ENCODE data around the gene PTP4A1. TPM values are rescaled to one million over a fixed set of nuclear protein-coding genes. Genes with fewer than 3 reads are reported as not detected.

Gene PTP4A1
- total RNA-seq, 1 experiment from 2014 or later = 71.0 TPM

DNA sequence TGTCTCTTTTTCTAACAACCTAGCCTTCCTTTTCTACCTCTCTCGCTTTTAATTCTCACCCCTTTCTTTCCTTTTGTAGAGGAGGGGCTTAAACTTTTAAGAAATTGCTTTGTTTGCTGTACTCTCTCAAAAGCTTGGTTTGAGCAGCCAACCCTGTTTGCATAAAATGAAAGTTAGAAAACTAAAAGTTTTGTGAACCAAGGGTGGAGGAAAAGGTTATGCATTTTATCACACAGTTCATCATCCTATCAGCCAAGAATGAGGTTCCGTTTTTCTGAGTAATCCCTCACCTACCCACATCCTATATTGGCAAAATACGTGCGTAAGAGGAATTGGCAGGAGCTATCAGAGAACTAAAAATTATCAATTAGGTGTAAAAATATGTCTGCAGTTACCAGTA lies 42.8 kb upstream of the PTP4A1 start:
- CTCF ChIA-PET = no interaction called here
- no peaks in the 10 kb centered on the region for H3K4me1 ChIP-seq (ENCODE audit: control insufficient read depth, insufficient read depth, low read length)
- intact Hi-C loops (cut with micrococcal nuclease; ENCODE audit: unreplicated experiment) = no loop called here
- no peak overlapping the region for H3K4me3 ChIP-seq (ENCODE audit: low read depth in 2 of 2, low read length in 2 of 2)
- no peaks in the 10 kb centered on the region for H3K27me3 ChIP-seq (ENCODE audit: control insufficient read depth, insufficient read depth, low read length)
- H3K36me3 ChIP-seq (ENCODE audit: control insufficient read depth, insufficient read depth, low read length) = no peaks in the 10 kb centered on the region
- TF ChIP-seq SIN3A (IDR thresholded peaks at IDR 0.05; ENCODE audit: borderline replicate concordance, insufficient read depth, low read depth, low read length) = no peak
- TF ChIP-seq POLR2AphosphoS5 (IDR thresholded peaks at IDR 0.05; ENCODE audit: low read depth, low read length) = no peak
- TF ChIP-seq, protein P1, sequence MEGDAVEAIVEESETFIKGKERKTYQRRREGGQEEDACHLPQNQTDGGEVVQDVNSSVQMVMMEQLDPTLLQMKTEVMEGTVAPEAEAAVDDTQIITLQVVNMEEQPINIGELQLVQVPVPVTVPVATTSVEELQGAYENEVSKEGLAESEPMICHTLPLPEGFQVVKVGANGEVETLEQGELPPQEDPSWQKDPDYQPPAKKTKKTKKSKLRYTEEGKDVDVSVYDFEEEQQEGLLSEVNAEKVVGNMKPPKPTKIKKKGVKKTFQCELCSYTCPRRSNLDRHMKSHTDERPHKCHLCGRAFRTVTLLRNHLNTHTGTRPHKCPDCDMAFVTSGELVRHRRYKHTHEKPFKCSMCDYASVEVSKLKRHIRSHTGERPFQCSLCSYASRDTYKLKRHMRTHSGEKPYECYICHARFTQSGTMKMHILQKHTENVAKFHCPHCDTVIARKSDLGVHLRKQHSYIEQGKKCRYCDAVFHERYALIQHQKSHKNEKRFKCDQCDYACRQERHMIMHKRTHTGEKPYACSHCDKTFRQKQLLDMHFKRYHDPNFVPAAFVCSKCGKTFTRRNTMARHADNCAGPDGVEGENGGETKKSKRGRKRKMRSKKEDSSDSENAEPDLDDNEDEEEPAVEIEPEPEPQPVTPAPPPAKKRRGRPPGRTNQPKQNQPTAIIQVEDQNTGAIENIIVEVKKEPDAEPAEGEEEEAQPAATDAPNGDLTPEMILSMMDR (IDR thresholded peaks at IDR 0.05) = no peak
- TF ChIP-seq, protein P2, sequence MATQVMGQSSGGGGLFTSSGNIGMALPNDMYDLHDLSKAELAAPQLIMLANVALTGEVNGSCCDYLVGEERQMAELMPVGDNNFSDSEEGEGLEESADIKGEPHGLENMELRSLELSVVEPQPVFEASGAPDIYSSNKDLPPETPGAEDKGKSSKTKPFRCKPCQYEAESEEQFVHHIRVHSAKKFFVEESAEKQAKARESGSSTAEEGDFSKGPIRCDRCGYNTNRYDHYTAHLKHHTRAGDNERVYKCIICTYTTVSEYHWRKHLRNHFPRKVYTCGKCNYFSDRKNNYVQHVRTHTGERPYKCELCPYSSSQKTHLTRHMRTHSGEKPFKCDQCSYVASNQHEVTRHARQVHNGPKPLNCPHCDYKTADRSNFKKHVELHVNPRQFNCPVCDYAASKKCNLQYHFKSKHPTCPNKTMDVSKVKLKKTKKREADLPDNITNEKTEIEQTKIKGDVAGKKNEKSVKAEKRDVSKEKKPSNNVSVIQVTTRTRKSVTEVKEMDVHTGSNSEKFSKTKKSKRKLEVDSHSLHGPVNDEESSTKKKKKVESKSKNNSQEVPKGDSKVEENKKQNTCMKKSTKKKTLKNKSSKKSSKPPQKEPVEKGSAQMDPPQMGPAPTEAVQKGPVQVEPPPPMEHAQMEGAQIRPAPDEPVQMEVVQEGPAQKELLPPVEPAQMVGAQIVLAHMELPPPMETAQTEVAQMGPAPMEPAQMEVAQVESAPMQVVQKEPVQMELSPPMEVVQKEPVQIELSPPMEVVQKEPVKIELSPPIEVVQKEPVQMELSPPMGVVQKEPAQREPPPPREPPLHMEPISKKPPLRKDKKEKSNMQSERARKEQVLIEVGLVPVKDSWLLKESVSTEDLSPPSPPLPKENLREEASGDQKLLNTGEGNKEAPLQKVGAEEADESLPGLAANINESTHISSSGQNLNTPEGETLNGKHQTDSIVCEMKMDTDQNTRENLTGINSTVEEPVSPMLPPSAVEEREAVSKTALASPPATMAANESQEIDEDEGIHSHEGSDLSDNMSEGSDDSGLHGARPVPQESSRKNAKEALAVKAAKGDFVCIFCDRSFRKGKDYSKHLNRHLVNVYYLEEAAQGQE (IDR thresholded peaks at IDR 0.05; ENCODE audit: insufficient read depth in 1 of 2, low read depth in 2 of 2, low read length in 1 of 2) = no peak
- TF ChIP-seq TCF7L2 (IDR thresholded peaks at IDR 0.05; ENCODE audit: low read depth, low read length) = no peak
- in situ Hi-C loops (cut with HindIII; ENCODE audit: low pct_unique_long_range_greater_than_20kb, low sequenced_read_pairs) = loop anchor here (5.0 kb wide), 1 partner anchor 43 kb away; the partner anchor contains the start of genes LOC128125822 and PTP4A1
- no TSS peak for BruUV-seq (replicated peaks)
- H3K9me3 ChIP-seq (ENCODE audit: control insufficient read depth, insufficient read depth, low read depth, low read length) = no peaks in the 10 kb centered on the region
- H3K27ac ChIP-seq (ENCODE audit: low read length) = no peak overlapping the region
- no peak for ATAC-seq
- POLR2A ChIA-PET = no interaction called here
- DNase-seq (ENCODE audit: low read depth, low spot score) = no peak

DNA sequence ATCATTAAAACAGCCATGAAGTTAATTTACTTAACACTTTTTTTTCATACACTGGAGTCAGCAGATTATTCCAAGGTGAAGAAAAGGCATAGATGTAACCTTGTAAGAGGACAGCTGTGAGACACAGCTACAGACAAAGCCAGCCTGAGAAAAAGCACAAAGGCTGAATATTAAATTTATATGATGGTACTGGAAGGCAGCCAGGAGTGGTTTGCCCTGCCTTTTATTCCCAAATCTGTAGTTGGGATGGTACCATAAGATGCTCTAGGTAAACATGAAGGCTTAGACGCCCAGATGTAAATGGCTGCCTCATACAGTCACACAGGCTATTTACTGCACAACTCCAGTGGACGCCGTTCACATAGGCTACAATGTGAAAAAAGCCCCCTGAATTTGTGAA lies 42.1 kb upstream of the PTP4A1 start:
- ChIA-PET POLR2A (no interaction called here), CTCF (no interaction called here)
- H3K9me3 ChIP-seq (ENCODE audit: control insufficient read depth, insufficient read depth, low read depth, low read length) = no peaks in the 10 kb centered on the region
- no TSS peak for BruUV-seq (replicated peaks)
- in situ Hi-C loops (cut with HindIII; ENCODE audit: low pct_unique_long_range_greater_than_20kb, low sequenced_read_pairs) = no loop called here
- TF ChIP-seq SIN3A (IDR thresholded peaks at IDR 0.05; ENCODE audit: borderline replicate concordance, insufficient read depth, low read depth, low read length) (no peak), TCF7L2 (IDR thresholded peaks at IDR 0.05; ENCODE audit: low read depth, low read length) (no peak), POLR2AphosphoS5 (IDR thresholded peaks at IDR 0.05; ENCODE audit: low read depth, low read length) (no peak)
- TF ChIP-seq, protein P2 (IDR thresholded peaks at IDR 0.05; ENCODE audit: insufficient read depth in 1 of 2, low read depth in 2 of 2, low read length in 1 of 2) = no peak
- TF ChIP-seq, protein P1 (IDR thresholded peaks at IDR 0.05) = no peak
- H3K27me3 ChIP-seq (ENCODE audit: control insufficient read depth, insufficient read depth, low read length) = no peaks in the 10 kb centered on the region
- no peaks in the 10 kb centered on the region for H3K36me3 ChIP-seq (ENCODE audit: control insufficient read depth, insufficient read depth, low read length)
- DNase-seq (ENCODE audit: low read depth, low spot score) = no peak
- intact Hi-C loops (cut with micrococcal nuclease; ENCODE audit: unreplicated experiment) = no loop called here
- no peak overlapping the region for H3K27ac ChIP-seq (ENCODE audit: low read length)
- no peak for ATAC-seq
- no peaks in the 10 kb centered on the region for H3K4me1 ChIP-seq (ENCODE audit: control insufficient read depth, insufficient read depth, low read length)
- H3K4me3 ChIP-seq (ENCODE audit: low read depth in 2 of 2, low read length in 2 of 2) = no peak overlapping the region

Data from Panc1 (cell line).